Erythroblast (primary cell): Measurements from ENCODE around the gene RFFL.

Experiments
- GATA1 ChIP-seq: IDR thresholded peaks from 2 replicates; pipeline ENCODE4 v1.6.1; 2011; ENCODE audit warnings: low read depth, mild to moderate bottlenecking, control low read depth, low read length, moderate library complexity
- POLR2A ChIP-seq: IDR thresholded peaks from 2 replicates; pipeline ENCODE4 v1.6.1; 2011; ENCODE audit warnings: mild to moderate bottlenecking, low read length

DNA sequence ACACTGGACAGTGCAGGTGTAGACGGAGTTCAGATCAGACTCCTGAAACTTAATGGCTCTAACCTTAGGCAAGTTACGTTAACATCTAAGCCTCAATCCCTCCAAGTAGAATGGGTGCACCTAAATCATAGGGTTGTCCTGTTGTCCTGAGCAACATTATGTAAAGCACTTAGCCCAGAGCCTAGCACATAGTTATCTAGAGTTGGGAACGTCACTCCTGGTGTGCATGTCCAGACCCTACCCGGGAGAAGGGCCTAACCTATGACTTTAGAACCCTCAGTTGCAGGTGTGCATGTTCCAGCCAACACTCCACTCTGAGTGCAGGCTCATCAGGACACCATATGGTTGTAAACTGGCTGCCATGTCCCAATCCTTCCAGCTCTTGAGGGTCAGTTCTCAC lies 57.2 kb downstream of the RFFL start:
- TF ChIP-seq POLR2A: no peak
- TF ChIP-seq GATA1: no peak
